OCI-LY1 (cell line): ENCODE measurements around the gene VAMP5.

ENCODE experiments used
- H2AFZ ChIP-seq: fragments of 200-600 bp; sonication (generic), shearing (Covaris generic); 2 replicates; pipeline ENCODE4 v1.6.0; 2014; ENCODE audit warnings: antibody characterized with exemption, mild to moderate bottlenecking, low read length
- H3F3A ChIP-seq: fragments of 200-600 bp; sonication (generic), shearing (Covaris generic); 2 replicates; pipeline ENCODE4 v1.6.0; 2014; ENCODE audit warnings: mild to moderate bottlenecking, antibody characterized with exemption, low read length, moderate library complexity; ENCODE audit not compliant: insufficient read depth
- H3K27ac ChIP-seq: fragments of 200-600 bp; sonication (generic); 2 replicates; pipeline ENCODE4 v1.5.1; 2014; ENCODE audit warnings: low read length, mixed run types, mild to moderate bottlenecking, low read depth; ENCODE audit not compliant: poor library complexity, severe bottlenecking
- H3K27me3 ChIP-seq: fragments of 200-600 bp; sonication (generic); 2 replicates; pipeline ENCODE4 v1.6.0; 2014; ENCODE audit warnings: antibody characterized with exemption, mild to moderate bottlenecking, low read length, moderate library complexity; ENCODE audit not compliant: insufficient read depth
- H3K36me3 ChIP-seq: fragments of 200-600 bp; sonication (generic); 2 replicates; pipeline ENCODE4 v1.6.1; 2014; ENCODE audit warnings: mild to moderate bottlenecking, antibody characterized with exemption, low read length, moderate library complexity, mixed read lengths; ENCODE audit not compliant: insufficient read depth
- H3K4me1 ChIP-seq: fragments of 200-600 bp; sonication (generic); 2 replicates; pipeline ENCODE4 v1.5.1; 2014; ENCODE audit warnings: mild to moderate bottlenecking, low read length, moderate library complexity; ENCODE audit not compliant: insufficient read depth, severe bottlenecking
- H3K4me2 ChIP-seq: fragments of 200-600 bp; sonication (generic), shearing (Covaris generic); 2 replicates; pipeline ENCODE4 v1.6.1; 2014; ENCODE audit warnings: low read length
- H3K4me3 ChIP-seq: fragments of 200-600 bp; sonication (generic); 2 replicates; pipeline ENCODE4 v1.5.1; 2014; ENCODE audit warnings: low read length, low read depth, mild to moderate bottlenecking, mixed read lengths; ENCODE audit not compliant: poor library complexity, severe bottlenecking
- H3K79me2 ChIP-seq: fragments of 200-600 bp; shearing (Covaris generic); 2 replicates; pipeline ENCODE4 v1.6.1; 2016; ENCODE audit warnings: mixed run types, low read length, mixed read lengths; ENCODE audit not compliant: insufficient read depth
- H3K9ac ChIP-seq: fragments of 200-600 bp; sonication (generic), shearing (Covaris generic); 2 replicates; pipeline ENCODE4 v1.6.1; 2014; ENCODE audit warnings: mild to moderate bottlenecking, low read length, mixed read lengths
- H3K9me2 ChIP-seq: fragments of 200-600 bp; sonication (generic), shearing (Covaris generic); 2 replicates; pipeline ENCODE4 v1.6.1; 2014; ENCODE audit warnings: low read depth, mild to moderate bottlenecking, low read length, mixed read lengths
- H3K9me3 ChIP-seq: fragments of 200-600 bp; shearing (Covaris generic); 2 replicates; pipeline ENCODE4 v1.6.1; 2014; ENCODE audit warnings: low read length, mixed read lengths
- H4K20me1 ChIP-seq: fragments of 200-600 bp; sonication (generic), shearing (Covaris generic); 2 replicates; pipeline ENCODE4 v1.6.0; 2016; ENCODE audit warnings: mild to moderate bottlenecking, low read length; ENCODE audit not compliant: insufficient read depth
- EZH2 ChIP-seq: fragments of 200-600 bp; sonication (generic), shearing (Covaris generic); IDR thresholded peaks from 2 replicates; pipeline ENCODE4 v1.8.0; 2017; ENCODE audit warnings: borderline replicate concordance, mixed run types, mild to moderate bottlenecking, antibody characterized with exemption, low read length, moderate library complexity, mixed read lengths
- TF ChIP-seq, protein P1 (sequence below): fragments of 200-600 bp; sonication (generic), shearing (Covaris generic); IDR thresholded peaks from 2 replicates; pipeline ENCODE4 v1.5.1; 2017; ENCODE audit warnings: mild to moderate bottlenecking, antibody characterized with exemption, low read length, moderate library complexity, mixed read lengths

The VAMP5 gene

DNA sequence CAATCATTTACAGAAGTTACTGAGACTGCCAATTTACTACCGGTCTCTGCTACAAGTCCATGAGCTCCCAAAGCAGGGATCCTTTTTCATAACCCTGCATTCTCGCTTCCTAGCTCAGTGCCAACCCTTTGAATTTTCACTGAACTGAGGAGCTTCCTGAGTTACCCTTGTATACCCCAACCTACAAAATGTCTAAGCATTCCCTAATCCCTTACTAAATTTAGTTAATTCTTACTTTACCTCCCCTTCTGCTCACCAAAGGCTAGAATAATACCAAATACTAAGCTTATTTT lies 35.7 kb upstream of the VAMP5 start:
- TF ChIP-seq EZH2: no peak
- TF ChIP-seq, protein P1, sequence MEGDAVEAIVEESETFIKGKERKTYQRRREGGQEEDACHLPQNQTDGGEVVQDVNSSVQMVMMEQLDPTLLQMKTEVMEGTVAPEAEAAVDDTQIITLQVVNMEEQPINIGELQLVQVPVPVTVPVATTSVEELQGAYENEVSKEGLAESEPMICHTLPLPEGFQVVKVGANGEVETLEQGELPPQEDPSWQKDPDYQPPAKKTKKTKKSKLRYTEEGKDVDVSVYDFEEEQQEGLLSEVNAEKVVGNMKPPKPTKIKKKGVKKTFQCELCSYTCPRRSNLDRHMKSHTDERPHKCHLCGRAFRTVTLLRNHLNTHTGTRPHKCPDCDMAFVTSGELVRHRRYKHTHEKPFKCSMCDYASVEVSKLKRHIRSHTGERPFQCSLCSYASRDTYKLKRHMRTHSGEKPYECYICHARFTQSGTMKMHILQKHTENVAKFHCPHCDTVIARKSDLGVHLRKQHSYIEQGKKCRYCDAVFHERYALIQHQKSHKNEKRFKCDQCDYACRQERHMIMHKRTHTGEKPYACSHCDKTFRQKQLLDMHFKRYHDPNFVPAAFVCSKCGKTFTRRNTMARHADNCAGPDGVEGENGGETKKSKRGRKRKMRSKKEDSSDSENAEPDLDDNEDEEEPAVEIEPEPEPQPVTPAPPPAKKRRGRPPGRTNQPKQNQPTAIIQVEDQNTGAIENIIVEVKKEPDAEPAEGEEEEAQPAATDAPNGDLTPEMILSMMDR: no peak
- no peak overlapping the region for H2AFZ ChIP-seq
- H4K20me1 ChIP-seq: no peaks in the 10 kb centered on the region
- no peaks in the 10 kb centered on the region for H3K9me3 ChIP-seq
- H3K4me3 ChIP-seq: no peak overlapping the region
- H3K79me2 ChIP-seq: no peaks in the 10 kb centered on the region
- H3K9me2 ChIP-seq: no peaks in the 10 kb centered on the region
- H3K9ac ChIP-seq: no peak overlapping the region
- peaks cover 18% of the 10 kb centered on the region for H3F3A ChIP-seq
- H3K27me3 ChIP-seq: no peaks in the 10 kb centered on the region
- H3K4me1 ChIP-seq: no peaks in the 10 kb centered on the region
- peaks cover 71% of the 10 kb centered on the region for H3K36me3 ChIP-seq
- H3K4me2 ChIP-seq: no peak overlapping the region
- no peak overlapping the region for H3K27ac ChIP-seq

DNA sequence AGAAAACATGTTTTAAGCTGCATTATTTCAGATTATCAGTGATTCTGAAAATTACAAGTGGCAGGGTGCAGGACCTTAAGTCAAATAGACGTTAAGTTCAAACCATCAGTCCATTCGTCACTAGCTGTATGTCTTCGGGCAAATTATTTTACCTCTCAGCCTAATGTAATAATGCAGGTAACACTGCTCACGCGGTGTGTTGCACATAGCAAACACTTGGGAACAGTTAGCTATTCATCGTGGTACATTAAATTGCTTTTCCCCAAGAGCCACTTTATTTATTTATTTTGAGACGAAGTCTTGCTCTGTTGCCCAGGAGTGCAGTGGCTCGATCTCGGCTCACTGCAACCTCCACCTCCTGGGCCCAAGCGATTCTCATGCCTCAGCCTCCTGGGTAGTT lies 35.1 kb upstream of the VAMP5 start:
- Histone ChIP-seq H3K27ac (no peak overlapping the region), H3K4me3 (no peak overlapping the region), H3K36me3 (peaks cover 69% of the 10 kb centered on the region), H3K9ac (no peak overlapping the region), H3K79me2 (no peaks in the 10 kb centered on the region), H3F3A (peaks cover 18% of the 10 kb centered on the region), H3K4me1 (no peaks in the 10 kb centered on the region), H3K9me3 (no peaks in the 10 kb centered on the region), H4K20me1 (no peaks in the 10 kb centered on the region), H3K4me2 (no peak overlapping the region), H3K27me3 (no peaks in the 10 kb centered on the region), H2AFZ (no peak overlapping the region), H3K9me2 (no peaks in the 10 kb centered on the region)
- TF ChIP-seq, protein P1: no peak
- no peak for TF ChIP-seq EZH2

DNA sequence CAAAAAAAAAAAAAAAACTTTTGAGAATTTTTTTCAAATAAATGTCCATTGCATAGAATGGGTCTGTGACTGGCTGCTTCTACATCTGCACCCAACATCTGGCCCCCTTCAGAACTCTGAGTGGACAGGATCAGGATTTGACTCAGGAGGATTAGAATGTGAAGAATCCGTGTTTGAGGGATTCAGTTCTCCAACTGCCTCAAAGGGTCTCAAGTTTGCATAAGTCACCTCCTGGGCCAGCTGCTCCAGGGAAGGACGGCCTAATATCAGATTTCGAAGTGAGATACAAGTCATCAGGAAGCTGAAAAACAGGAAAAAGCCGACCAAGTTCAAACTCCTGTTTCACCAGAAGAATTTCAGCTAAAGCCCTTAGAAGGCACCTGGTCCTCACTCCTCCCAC lies 34.4 kb upstream of the VAMP5 start:
- Histone ChIP-seq H3F3A (peaks cover 18% of the 10 kb centered on the region), H4K20me1 (no peaks in the 10 kb centered on the region), H3K27me3 (no peaks in the 10 kb centered on the region), H3K36me3 (peaks cover 69% of the 10 kb centered on the region), H3K9me3 (no peaks in the 10 kb centered on the region), H3K4me3 (no peak overlapping the region), H3K9ac (no peak overlapping the region), H3K27ac (no peak overlapping the region), H3K4me2 (no peak overlapping the region), H3K4me1 (no peaks in the 10 kb centered on the region), H3K9me2 (no peaks in the 10 kb centered on the region), H3K79me2 (no peaks in the 10 kb centered on the region), H2AFZ (no peak overlapping the region)
- TF ChIP-seq EZH2: no peak
- TF ChIP-seq, protein P1: no peak
